ENCODE results near the gene PTER. TPM values are rescaled to one million over a fixed set of nuclear protein-coding genes. Genes with fewer than 3 reads are reported as not detected.

Gene PTER
- total RNA-seq, 2 experiments from 2014 or later, result 22.8 to 29.7 TPM

DNA sequence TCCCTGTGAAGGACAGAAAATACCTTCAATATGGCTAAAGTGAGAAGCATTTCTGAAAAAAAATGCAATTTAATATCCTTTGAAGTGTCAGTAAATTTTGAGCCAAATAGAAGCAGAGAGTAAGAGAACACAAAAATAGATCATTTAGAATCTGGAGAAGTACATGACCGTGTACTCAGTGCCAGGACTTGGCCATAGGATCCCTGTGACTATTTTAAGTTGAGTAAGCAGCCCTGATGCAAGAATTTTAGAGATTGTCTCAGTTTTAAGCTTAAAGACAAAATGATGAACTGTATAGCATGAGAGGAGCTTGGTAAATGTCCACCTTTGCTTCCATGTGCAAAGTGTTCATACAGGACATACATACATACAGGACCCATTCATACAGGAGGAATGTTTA, 2.5 kb downstream of the PTER start:
- no peak overlapping the region for H3K27ac ChIP-seq (ENCODE audit: low read depth, low read length, poor library complexity, severe bottlenecking)
- no peaks in the 10 kb centered on the region for H3K9me2 ChIP-seq (ENCODE audit: insufficient read depth, low read length)
- H2AFZ ChIP-seq (ENCODE audit: low read length), result no peak overlapping the region
- peaks cover 45% of the 10 kb centered on the region for H3K79me2 ChIP-seq (ENCODE audit: insufficient read depth, low read depth, low read length)
- TSS peak; percentile 43 for BruUV-seq (replicated peaks)
- intact Hi-C loops (cut with micrococcal nuclease; ENCODE audit: unreplicated experiment), result loop anchor here (5.0 to 10.0 kb wide), 3 partner anchors 376 to 763 kb away; partner anchors contain the start of genes RSU1 and TRDMT1
- ChIA-PET CTCF (ENCODE audit: unreplicated experiment) (no interaction called here), POLR2A (no interaction called here)
- peaks cover 38% of the 10 kb centered on the region for H3K36me3 ChIP-seq (ENCODE audit: insufficient read depth, low read length)
- peak overlapping the region; percentile 89 for H3K4me2 ChIP-seq (ENCODE audit: low read length)
- no peak for DNase-seq (ENCODE audit: low spot score)
- H3K4me1 ChIP-seq (ENCODE audit: insufficient read depth, low read length, poor library complexity, severe bottlenecking), result peaks cover 41% of the 10 kb centered on the region
- 0 out of 2 replicates have a peak, but pooled peaks cover 5% of the 10 kb centered on the region for H4K20me1 ChIP-seq (ENCODE audit: insufficient read depth, low read length)
- peak overlapping the region; percentile 32 for H3K4me3 ChIP-seq (ENCODE audit: low read depth, low read length, poor library complexity, severe bottlenecking)
- TF ChIP-seq CTCF (conservative IDR thresholded peaks at IDR 0.05; ENCODE audit: low read length) (no peak), EZH2phosphoT487 (IDR thresholded peaks at IDR 0.05; ENCODE audit: borderline replicate concordance, low read depth, low read length) (no peak)
- H3K9me3 ChIP-seq (ENCODE audit: low read length), result no peaks in the 10 kb centered on the region

- Histone ChIP-seq H2AFZ (ENCODE audit: low read length) (no peak overlapping the region), H3K4me1 (ENCODE audit: insufficient read depth, low read length, poor library complexity, severe bottlenecking) (peaks cover 41% of the 10 kb centered on the region), H3K9me2 (ENCODE audit: insufficient read depth, low read length) (no peaks in the 10 kb centered on the region), H3K27ac (ENCODE audit: low read depth, low read length, poor library complexity, severe bottlenecking) (no peak overlapping the region), H3K9me3 (ENCODE audit: low read length) (no peaks in the 10 kb centered on the region), H4K20me1 (ENCODE audit: insufficient read depth, low read length) (0 out of 2 replicates have a peak, but pooled peaks cover 10% of the 10 kb centered on the region), H3K36me3 (ENCODE audit: insufficient read depth, low read length) (peaks cover 49% of the 10 kb centered on the region), H3K79me2 (ENCODE audit: insufficient read depth, low read depth, low read length) (peaks cover 50% of the 10 kb centered on the region), H3K4me3 (ENCODE audit: low read depth, low read length, poor library complexity, severe bottlenecking) (peak overlapping the region; percentile 5), H3K4me2 (ENCODE audit: low read length) (peak overlapping the region; percentile 44)
- TF ChIP-seq EZH2phosphoT487 (IDR thresholded peaks at IDR 0.05; ENCODE audit: borderline replicate concordance, low read depth, low read length) (no peak), CTCF (conservative IDR thresholded peaks at IDR 0.05; ENCODE audit: low read length) (no peak)
- POLR2A ChIA-PET, result no interaction called here
- CTCF ChIA-PET (ENCODE audit: unreplicated experiment), result no interaction called here
- intact Hi-C loops (cut with micrococcal nuclease; ENCODE audit: unreplicated experiment), result no loop called here
- DNase-seq (ENCODE audit: low spot score), result no peak
- no TSS peak for BruUV-seq (replicated peaks)
These were observed 3.8 kb downstream of the PTER start for GRCh38 chr10:16440396-16441133.

DNA sequence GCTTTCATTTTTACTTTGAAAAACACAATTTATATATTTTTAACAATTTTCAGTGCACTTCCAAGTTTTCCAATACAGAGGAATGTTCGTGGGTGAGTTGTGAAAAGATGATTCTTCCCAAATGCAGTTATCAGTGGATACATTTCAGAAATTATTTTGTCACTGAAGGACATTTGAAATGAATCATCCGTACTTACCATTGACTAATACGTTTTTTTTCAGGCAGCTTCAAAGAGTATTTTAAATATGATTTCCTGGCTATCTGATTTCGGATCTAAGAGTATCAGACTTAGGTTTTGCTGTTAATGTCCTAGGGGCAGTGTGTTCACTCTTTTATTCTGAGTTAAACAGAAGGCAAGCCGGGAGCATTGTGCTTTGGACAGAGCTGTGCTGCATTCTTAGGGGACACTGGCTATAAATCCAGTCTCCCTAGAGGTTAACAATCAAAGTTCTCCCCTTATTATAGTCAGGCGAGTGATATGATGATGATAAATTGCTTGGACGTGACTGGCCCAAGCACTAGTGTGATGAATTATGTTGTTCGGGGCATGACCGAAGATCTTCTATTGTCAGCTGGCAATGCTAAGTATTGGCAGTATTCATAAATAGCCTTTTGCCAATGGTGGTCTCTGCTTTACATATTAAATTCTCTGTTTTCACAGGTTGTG, 4.5 kb downstream of the PTER start:
- peaks cover 53% of the 10 kb centered on the region for H3K36me3 ChIP-seq (ENCODE audit: insufficient read depth, low read length)
- intact Hi-C loops (cut with micrococcal nuclease; ENCODE audit: unreplicated experiment), result no loop called here
- CTCF ChIA-PET (ENCODE audit: unreplicated experiment), result no interaction called here
- no peaks in the 10 kb centered on the region for H3K9me2 ChIP-seq (ENCODE audit: insufficient read depth, low read length)
- H3K79me2 ChIP-seq (ENCODE audit: insufficient read depth, low read depth, low read length), result peaks cover 50% of the 10 kb centered on the region
- no peak for TF ChIP-seq CTCF (conservative IDR thresholded peaks at IDR 0.05; ENCODE audit: low read length)
- no peak for TF ChIP-seq EZH2phosphoT487 (IDR thresholded peaks at IDR 0.05; ENCODE audit: borderline replicate concordance, low read depth, low read length)
- no peak for DNase-seq (ENCODE audit: low spot score)
- BruUV-seq (replicated peaks), result no TSS peak
- H3K9me3 ChIP-seq (ENCODE audit: low read length), result no peaks in the 10 kb centered on the region
- no peak overlapping the region for H3K4me3 ChIP-seq (ENCODE audit: low read depth, low read length, poor library complexity, severe bottlenecking)
- peak overlapping the region; percentile 44 for H3K4me2 ChIP-seq (ENCODE audit: low read length)
- 0 out of 2 replicates have a peak, but pooled peaks cover 11% of the 10 kb centered on the region for H4K20me1 ChIP-seq (ENCODE audit: insufficient read depth, low read length)
- H3K27ac ChIP-seq (ENCODE audit: low read depth, low read length, poor library complexity, severe bottlenecking), result no peak overlapping the region
- H2AFZ ChIP-seq (ENCODE audit: low read length), result no peak overlapping the region
- POLR2A ChIA-PET, result no interaction called here
- H3K4me1 ChIP-seq (ENCODE audit: insufficient read depth, low read length, poor library complexity, severe bottlenecking), result peaks cover 37% of the 10 kb centered on the region

All from OCI-LY7 (cell line).